KMS-11 (cell line): ENCODE results near the gene ATP13A3.

Experiments used
- H2AFZ ChIP-seq: fragments of 200-600 bp; sonication (generic); 2 replicates; pipeline ENCODE4 v1.6.1; 2016; ENCODE audit warnings: antibody characterized with exemption, mixed run types, low read depth
- H3K27ac ChIP-seq: fragments of 200-600 bp; sonication (generic); 2 replicates; pipeline ENCODE4 v1.6.1; 2016; ENCODE audit warnings: mild to moderate bottlenecking, mixed run types
- H3K27me3 ChIP-seq: fragments of 200-600 bp; sonication (generic); 2 replicates; pipeline ENCODE4 v1.6.1; 2017; ENCODE audit warnings: mild to moderate bottlenecking, low read depth, mixed run types, moderate library complexity; ENCODE audit not compliant: insufficient read depth
- H3K36me3 ChIP-seq: fragments of 200-600 bp; sonication (generic); 2 replicates; pipeline ENCODE4 v1.6.1; 2017; ENCODE audit warnings: mild to moderate bottlenecking, mixed run types; ENCODE audit not compliant: insufficient read depth
- H3K4me1 ChIP-seq: fragments of 200-600 bp; sonication (generic); 2 replicates; pipeline ENCODE4 v1.6.1; 2016; ENCODE audit warnings: mild to moderate bottlenecking, low read depth, mixed run types; ENCODE audit not compliant: poor library complexity, severe bottlenecking
- H3K4me2 ChIP-seq: fragments of 200-600 bp; sonication (generic); 2 replicates; pipeline ENCODE4 v1.7.0; 2016; ENCODE audit warnings: mild to moderate bottlenecking, mixed run types
- H3K4me3 ChIP-seq: fragments of 200-600 bp; sonication (generic); IDR thresholded peaks from 2 replicates; pipeline ENCODE4 v1.6.1; 2017; ENCODE audit warnings: low read depth, low read length, mixed read lengths; ENCODE audit not compliant: insufficient read depth
- H3K79me2 ChIP-seq: fragments of 200-600 bp; sonication (generic); 2 replicates; pipeline ENCODE4 v1.6.1; 2016; ENCODE audit warnings: low read depth, mixed run types; ENCODE audit not compliant: insufficient read depth
- H3K9ac ChIP-seq: fragments of 200-600 bp; sonication (generic); 2 replicates; pipeline ENCODE4 v1.6.1; 2016; ENCODE audit warnings: mild to moderate bottlenecking, mixed run types
- H4K20me1 ChIP-seq: fragments of 200-600 bp; sonication (generic); 2 replicates; pipeline ENCODE4 v1.6.1; 2016; ENCODE audit warnings: mild to moderate bottlenecking, mixed run types; ENCODE audit not compliant: insufficient read depth
- CTCF ChIP-seq: fragments of 200-600 bp; sonication (generic); conservative IDR thresholded peaks from 2 replicates; pipeline ENCODE4 v1.6.1; 2017; ENCODE audit warnings: low read depth, mild to moderate bottlenecking, antibody characterized with exemption, low read length, moderate library complexity, mixed read lengths

ATP13A3 gene

GRCh38 chr3:194399874-194400411 lies 86.9 kb downstream of the ATP13A3 start:
- no peak for TF ChIP-seq CTCF
- Histone ChIP-seq H3K27ac (no peak overlapping the region), H3K4me2 (no peak overlapping the region), H3K4me1 (peaks cover 7% of the 10 kb centered on the region), H3K27me3 (no peaks in the 10 kb centered on the region), H3K9ac (no peak overlapping the region), H4K20me1 (no peaks in the 10 kb centered on the region), H3K79me2 (no peaks in the 10 kb centered on the region), H2AFZ (no peak overlapping the region), H3K4me3 (no peak overlapping the region), H3K36me3 (no peaks in the 10 kb centered on the region)

- Histone ChIP-seq H3K4me1 (peaks cover 4% of the 10 kb centered on the region), H3K4me3 (no peak within 1 kb of the TSS), H3K4me2 (no peak within 1 kb of the TSS), H3K27ac (no peak within 1 kb of the TSS), H3K9ac (no peak within 1 kb of the TSS), H4K20me1 (no peaks in the 10 kb centered on the region), H3K79me2 (no peaks in the 10 kb centered on the region), H3K27me3 (no peaks in the 10 kb centered on the region), H2AFZ (no peak within 1 kb of the TSS), H3K36me3 (no peaks in the 10 kb centered on the region)
- no peak for TF ChIP-seq CTCF
Measured at GRCh38 chr3:194399166-194399565, 87.6 kb downstream of the ATP13A3 start, which contains the start of gene GP5. Gene GP5 (minus strand): TSS chr3:194399266. CDS start chr3:194398282, 984 bp downstream.

GRCh38 chr3:194397757-194398312 lies 89.0 kb downstream of the ATP13A3 start:
- H3K9ac ChIP-seq = no peak overlapping the region
- TF ChIP-seq CTCF = no peak
- H3K4me2 ChIP-seq = no peak overlapping the region
- H3K27me3 ChIP-seq = no peaks in the 10 kb centered on the region
- H3K79me2 ChIP-seq = no peaks in the 10 kb centered on the region
- no peaks in the 10 kb centered on the region for H4K20me1 ChIP-seq
- H3K36me3 ChIP-seq = no peaks in the 10 kb centered on the region
- no peak overlapping the region for H3K4me3 ChIP-seq
- H2AFZ ChIP-seq = no peak overlapping the region
- H3K27ac ChIP-seq = peak overlapping the region; percentile 35; the same call in 1 of the 2 replicates
- peaks cover 4% of the 10 kb centered on the region for H3K4me1 ChIP-seq

GRCh38 chr3:194396859-194397756 lies 89.7 kb downstream of the ATP13A3 start:
- H2AFZ ChIP-seq = no peak overlapping the region
- H3K27me3 ChIP-seq = no peaks in the 10 kb centered on the region
- no peak for TF ChIP-seq CTCF
- H4K20me1 ChIP-seq = no peaks in the 10 kb centered on the region
- H3K27ac ChIP-seq = peak overlapping the region; percentile 35; the same call in 1 of the 2 replicates
- H3K4me3 ChIP-seq = no peak overlapping the region
- peaks cover 4% of the 10 kb centered on the region for H3K4me1 ChIP-seq
- H3K36me3 ChIP-seq = no peaks in the 10 kb centered on the region
- no peak overlapping the region for H3K9ac ChIP-seq
- H3K79me2 ChIP-seq = no peaks in the 10 kb centered on the region
- no peak overlapping the region for H3K4me2 ChIP-seq
